NCI-H146 treated with DMSO at 0.1 percent for 48 hours (cell line): Measurements from ENCODE around the gene HINFP.
"Not testable (repeated sequence)": the region's sequence is repeated elsewhere in the genome, so short reads cannot be mapped to it uniquely, and the experiment has no call there.

Experiments
- DNase-seq: peaks from one replicate; lab custom pipeline; 2025; ENCODE audit not compliant: unreplicated experiment; lab: John Stamatoyannopoulos, UW

Gene HINFP

GRCh38 chr11:119154178-119154577 lies 32.8 kb downstream of the HINFP start:
- no peak for DNase-seq

- no peak for DNase-seq
Measured at GRCh38 chr11:119155733-119156492, 34.5 kb downstream of the HINFP start.

- no peak for DNase-seq
Measured at GRCh38 chr11:119156496-119156895, 35.1 kb downstream of the HINFP start.

- DNase-seq: no peak
Measured at GRCh38 chr11:119157063-119157462, 35.7 kb downstream of the HINFP start.

- DNase-seq: no peak
Measured at GRCh38 chr11:119158467-119158866, 37.1 kb downstream of the HINFP start.

- DNase-seq: no peak
Measured at GRCh38 chr11:119160151-119160550, 38.8 kb downstream of the HINFP start.

- no peak for DNase-seq
Measured at GRCh38 chr11:119161871-119162270, 40.5 kb downstream of the HINFP start.

- DNase-seq: no peak
Measured at GRCh38 chr11:119166368-119167076, 45.1 kb downstream of the HINFP start.

- not testable (repeated sequence) for DNase-seq
Measured at GRCh38 chr11:119167077-119167458, 45.7 kb downstream of the HINFP start.

- DNase-seq: no peak
Measured at GRCh38 chr11:119167933-119168332, 46.6 kb downstream of the HINFP start.

- DNase-seq: peak; percentile 65
Measured at GRCh38 chr11:119168471-119169281, 47.3 kb downstream of the HINFP start, which contains the start of gene NLRX1. TSS of gene NLRX1 (plus strand) at chr11:119168725. CDS start at chr11:119171404, 2,679 bp downstream.

GRCh38 chr11:119169282-119169719 lies 47.9 kb downstream of the HINFP start:
- no peak for DNase-seq

GRCh38 chr11:119172513-119172912 lies 51.1 kb downstream of the HINFP start:
- no peak for DNase-seq

- no peak for DNase-seq
Measured at GRCh38 chr11:119173453-119173852, 52.1 kb downstream of the HINFP start.

- no peak for DNase-seq
Measured at GRCh38 chr11:119175493-119176077, 54.2 kb downstream of the HINFP start.

GRCh38 chr11:119178166-119178680 lies 56.8 kb downstream of the HINFP start:
- no peak for DNase-seq

- DNase-seq: no peak
Measured at GRCh38 chr11:119179342-119179741, 58.0 kb downstream of the HINFP start.

GRCh38 chr11:119179983-119180382 lies 58.6 kb downstream of the HINFP start:
- peak; percentile 90 for DNase-seq

- DNase-seq: no peak
Measured at GRCh38 chr11:119180729-119181676, 59.6 kb downstream of the HINFP start.
